Measurements from ENCODE around the gene CDKL2.

DNA sequence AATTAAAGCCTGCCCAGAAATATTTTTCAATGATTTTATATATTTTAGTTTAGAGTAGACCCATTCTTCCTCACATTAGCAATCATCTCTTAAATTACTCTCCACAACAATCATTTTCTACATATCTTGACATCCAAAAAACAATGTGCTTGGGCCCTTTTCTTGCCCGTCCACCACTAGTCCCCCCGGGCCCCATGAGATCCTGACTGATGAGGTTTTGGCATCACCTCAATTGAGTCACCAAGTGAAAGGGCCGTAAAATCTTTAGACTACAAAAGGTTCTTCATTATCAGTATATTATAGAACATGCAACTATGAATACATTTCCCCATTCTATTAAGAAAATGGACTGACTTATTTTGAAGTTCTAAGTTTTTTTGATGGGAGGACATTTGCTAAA, 4.0 kb upstream of the CDKL2 start:
- TF ChIP-seq, protein P1, sequence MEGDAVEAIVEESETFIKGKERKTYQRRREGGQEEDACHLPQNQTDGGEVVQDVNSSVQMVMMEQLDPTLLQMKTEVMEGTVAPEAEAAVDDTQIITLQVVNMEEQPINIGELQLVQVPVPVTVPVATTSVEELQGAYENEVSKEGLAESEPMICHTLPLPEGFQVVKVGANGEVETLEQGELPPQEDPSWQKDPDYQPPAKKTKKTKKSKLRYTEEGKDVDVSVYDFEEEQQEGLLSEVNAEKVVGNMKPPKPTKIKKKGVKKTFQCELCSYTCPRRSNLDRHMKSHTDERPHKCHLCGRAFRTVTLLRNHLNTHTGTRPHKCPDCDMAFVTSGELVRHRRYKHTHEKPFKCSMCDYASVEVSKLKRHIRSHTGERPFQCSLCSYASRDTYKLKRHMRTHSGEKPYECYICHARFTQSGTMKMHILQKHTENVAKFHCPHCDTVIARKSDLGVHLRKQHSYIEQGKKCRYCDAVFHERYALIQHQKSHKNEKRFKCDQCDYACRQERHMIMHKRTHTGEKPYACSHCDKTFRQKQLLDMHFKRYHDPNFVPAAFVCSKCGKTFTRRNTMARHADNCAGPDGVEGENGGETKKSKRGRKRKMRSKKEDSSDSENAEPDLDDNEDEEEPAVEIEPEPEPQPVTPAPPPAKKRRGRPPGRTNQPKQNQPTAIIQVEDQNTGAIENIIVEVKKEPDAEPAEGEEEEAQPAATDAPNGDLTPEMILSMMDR (conservative IDR thresholded peaks at IDR 0.05; ENCODE audit: low read depth, low read length) = no peak
- TF ChIP-seq EZH2 (IDR thresholded peaks at IDR 0.05; ENCODE audit: borderline replicate concordance, low read depth, low read length, poor library complexity, severe bottlenecking) = no peak

Measured in A673 (cell line).